ENCODE measurements around the gene ZNF212.

ZNF212 gene

DNA sequence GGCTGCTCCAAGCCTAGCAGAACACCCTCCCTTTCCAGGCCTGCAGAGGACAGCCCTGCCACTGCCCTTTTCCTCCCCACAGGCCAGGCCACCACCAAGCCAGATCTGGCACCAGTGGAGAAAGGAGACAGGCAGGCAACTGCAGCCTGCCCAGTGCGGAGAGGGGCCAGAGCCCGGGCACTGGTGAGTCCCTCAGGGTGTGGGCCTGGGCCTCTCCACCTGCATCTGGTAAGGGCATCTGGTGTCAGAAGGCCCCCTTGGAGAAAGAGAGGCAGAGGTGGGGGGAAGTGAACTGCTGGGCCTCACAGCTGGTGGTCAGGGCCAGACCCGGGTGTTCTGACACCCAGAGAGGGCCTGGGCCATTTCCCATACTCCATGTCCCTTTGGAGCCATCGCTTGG lies 50.4 kb downstream of the ZNF212 start:
- FAIRE-seq = no peak

GRCh38 chr7:149291036-149291780 lies 51.8 kb downstream of the ZNF212 start:
- no peak for FAIRE-seq

DNA sequence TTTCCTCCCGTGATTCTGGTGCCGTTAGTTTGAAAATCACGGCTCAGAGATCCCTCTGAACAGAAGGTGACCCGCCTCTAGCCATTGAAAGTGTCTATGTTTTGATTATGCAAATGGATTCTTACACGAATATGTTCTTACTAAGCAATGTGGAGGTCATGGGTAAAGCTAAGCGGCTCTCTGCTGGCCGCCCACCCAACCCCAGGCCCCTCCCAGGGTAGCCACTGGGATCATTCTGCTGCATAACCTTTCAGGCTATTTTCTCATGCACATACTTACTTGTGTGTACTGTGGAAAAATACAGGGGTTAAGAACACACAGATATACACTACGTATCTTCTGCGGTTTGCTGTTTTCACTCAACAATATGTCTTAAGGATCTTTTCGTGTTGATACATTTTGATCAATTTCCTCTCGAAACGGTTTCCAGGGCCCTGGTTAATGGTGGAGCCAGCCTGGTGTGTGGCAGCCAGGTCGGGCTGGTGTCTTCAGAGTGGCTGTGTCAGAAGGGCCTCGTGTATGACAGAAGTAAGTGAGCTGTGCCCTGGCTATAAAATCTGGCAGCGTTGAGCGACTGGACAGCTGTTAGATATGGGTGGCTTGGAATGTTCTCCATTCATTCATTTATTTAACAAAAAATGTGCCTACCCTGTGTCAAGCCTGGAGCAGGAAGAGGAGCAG lies 52.5 kb downstream of the ZNF212 start:
- no peak for FAIRE-seq

GRCh38 chr7:149292462-149292823 lies 53.0 kb downstream of the ZNF212 start:
- FAIRE-seq = no peak

- FAIRE-seq = no peak
These were observed 53.9 kb downstream of the ZNF212 start for GRCh38 chr7:149293338-149293737.

- FAIRE-seq = no peak
These were observed 54.6 kb downstream of the ZNF212 start for GRCh38 chr7:149293946-149294633.

GRCh38 chr7:149294634-149295480 lies 55.4 kb downstream of the ZNF212 start:
- no peak for FAIRE-seq

- no peak for FAIRE-seq
These were observed 56.0 kb downstream of the ZNF212 start for GRCh38 chr7:149295481-149295850.

DNA sequence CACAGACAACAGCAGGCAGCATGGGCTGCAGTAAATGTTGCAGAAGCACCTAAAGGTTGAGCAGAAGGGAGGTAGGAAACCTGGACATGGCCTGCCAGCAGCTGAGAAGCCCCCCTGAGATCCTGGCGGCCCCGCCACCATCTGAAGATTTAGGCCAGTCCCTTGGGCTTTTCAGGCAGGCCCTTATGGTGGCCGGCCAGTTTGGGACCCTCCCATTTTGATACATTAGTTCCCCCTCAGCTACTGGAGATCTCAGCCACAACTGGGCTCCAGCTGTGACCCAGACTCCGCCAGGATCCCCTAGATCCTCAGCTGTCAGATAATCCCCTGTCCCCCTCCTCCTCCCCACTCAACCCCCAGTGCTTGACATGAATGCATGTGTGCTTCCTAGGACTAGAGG lies 56.9 kb downstream of the ZNF212 start:
- FAIRE-seq = no peak

GRCh38 chr7:149297034-149297755 lies 57.7 kb downstream of the ZNF212 start:
- no peak for FAIRE-seq

GRCh38 chr7:149300620-149301285 lies 61.3 kb downstream of the ZNF212 start:
- FAIRE-seq = no peak

DNA sequence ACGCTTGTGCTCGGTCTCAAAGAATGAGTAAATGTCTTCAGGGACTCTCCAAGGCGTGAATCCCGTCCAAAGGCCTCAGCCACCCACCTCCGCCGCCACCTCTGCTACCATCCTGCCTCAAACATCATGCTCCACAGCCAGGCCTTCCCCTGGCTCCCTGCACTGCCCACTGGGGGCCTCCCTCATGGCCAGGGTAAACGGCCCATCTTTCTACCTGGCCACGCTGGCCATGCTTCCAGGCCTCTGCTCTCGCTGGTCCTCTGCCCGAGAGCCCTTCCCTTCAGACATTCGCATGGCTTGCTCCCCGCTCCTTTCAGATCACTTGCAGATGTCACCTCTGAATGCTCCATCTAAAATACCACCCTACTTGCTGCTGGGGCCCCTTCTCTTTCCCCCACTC lies 62.8 kb downstream of the ZNF212 start:
- FAIRE-seq = no peak

GRCh38 chr7:149302865-149303264 lies 63.4 kb downstream of the ZNF212 start:
- no peak for FAIRE-seq

DNA sequence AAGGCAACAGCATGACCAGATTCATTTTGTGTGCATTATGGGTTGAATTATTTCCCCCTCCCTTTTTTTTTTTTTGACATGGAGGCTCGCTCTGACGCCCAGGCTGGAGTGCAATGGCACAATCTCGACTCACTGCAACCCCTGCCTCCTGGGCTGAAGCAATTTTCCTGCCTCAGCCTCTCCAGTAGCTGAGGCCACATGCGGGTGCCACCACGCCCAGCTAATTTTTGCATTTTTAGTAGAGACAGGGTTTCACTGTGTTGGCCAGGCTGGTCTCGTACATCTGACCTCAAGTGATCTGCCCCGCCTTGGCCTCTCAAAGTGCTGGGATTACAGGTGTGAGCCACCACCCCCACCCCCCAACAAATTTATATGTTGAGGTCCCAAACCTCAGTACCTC lies 64.6 kb downstream of the ZNF212 start:
- no peak for FAIRE-seq

All from TTC549 (cell line).